Mucosa of gallbladder (tissue), 1 donor: ENCODE results near the gene IQCC. TPM values are rescaled to one million over a fixed set of nuclear protein-coding genes. Genes with fewer than 3 reads are reported as not detected.
A peak's percentile ranks its signal among the peaks of the same experiment; 100 is the strongest.

Experiments used
- DNase-seq: peaks from one replicate; pipeline ENCODE4 v3.0.0-alpha.2; 2020; ENCODE audit warnings: low spot score
- total RNA-seq: library from RNA; stranded (reverse); gene quantifications from one replicate; pipeline ENCODE4 v1.2.1, GENCODE V29; 2021
- donor health status: DM: no; HTN: no; CAD: no.

IQCC gene
- total RNA-seq, 1 donor from 2014 or later: 3.5 TPM

GRCh38 chr1:32223683-32224082 lies 18.2 kb downstream of the IQCC start:
- no peak for DNase-seq

- no peak for DNase-seq
These were observed 18.8 kb downstream of the IQCC start for GRCh38 chr1:32224285-32224684.

- no peak for DNase-seq
These were observed 23.3 kb downstream of the IQCC start for GRCh38 chr1:32228771-32229170.

GRCh38 chr1:32231843-32232432 lies 26.5 kb downstream of the IQCC start:
- DNase-seq: no peak

- DNase-seq: no peak
These were observed 27.3 kb downstream of the IQCC start for GRCh38 chr1:32232558-32233304.

- DNase-seq: no peak
These were observed 29.3 kb downstream of the IQCC start for GRCh38 chr1:32234792-32235191.

- no peak for DNase-seq
These were observed 33.9 kb downstream of the IQCC start for GRCh38 chr1:32239337-32239736.

- DNase-seq: no peak
These were observed 34.3 kb downstream of the IQCC start for GRCh38 chr1:32239790-32240139.

- peak; percentile 60 for DNase-seq
These were observed 34.9 kb downstream of the IQCC start for GRCh38 chr1:32240140-32240951.

- peak; percentile 39 for DNase-seq
These were observed 35.7 kb downstream of the IQCC start for GRCh38 chr1:32241001-32241763.

- no peak for DNase-seq
These were observed 36.9 kb downstream of the IQCC start for GRCh38 chr1:32242341-32242851.

- DNase-seq: peak; percentile 34
These were observed 41.4 kb downstream of the IQCC start, which contains the start of gene FAM167B for GRCh38 chr1:32246888-32247273. TSS of gene FAM167B (plus strand) at chr1:32247222. CDS start at chr1:32247422, 200 bp downstream.

GRCh38 chr1:32247452-32247851 lies 42.0 kb downstream of the IQCC start:
- no peak for DNase-seq

- DNase-seq: peak; percentile 82
These were observed 42.8 kb downstream of the IQCC start for GRCh38 chr1:32247983-32248889.

GRCh38 chr1:32249831-32250525 lies 44.5 kb downstream of the IQCC start:
- peak; percentile 61 for DNase-seq

- no peak for DNase-seq
These were observed 45.6 kb downstream of the IQCC start, which contains the start of gene LCK for GRCh38 chr1:32250893-32251716. TSS of gene LCK (plus strand) at chr1:32251265. CDS start at chr1:32274330, 23,065 bp downstream.

GRCh38 chr1:32255072-32256071 lies 49.9 kb downstream of the IQCC start:
- DNase-seq: no peak
